Heart left ventricle (tissue), 13 donors: ENCODE measurements around the gene SKI.

Experiments used
- POLR2A ChIP-seq, 2 donors: fragments of 450-650 bp; IDR thresholded peaks; one replicate each; pipeline ENCODE4 v1.6.1; 2017; ENCODE audit warnings: antibody characterized with exemption in 2 of 2, mild to moderate bottlenecking in 2 of 2, moderate library complexity in 2 of 2
- TF ChIP-seq, protein P1 (sequence below), 12 donors: fragments of 200-600 bp; sonication (generic) in 4 of 12; IDR thresholded peaks; one replicate each; pipeline versions ENCODE4 v1.5.0 to v1.8.0; 2018 to 2022; ENCODE audit warnings: antibody characterized with exemption in 12 of 12, mild to moderate bottlenecking in 5 of 12
- donor health status: ischemic (EF 13 %, LVEDD 7.1; RV severe dilation, severe dysfunction).
- donor health status: DM: no; HTN: yes; CAD: no.
- donor health status: DM: no; HTN: no; CAD: no.
- donor health status: ischemic (EF 25% LVEDD 6.9; RV normal size, moderate dysfunction).
- donor health status: ischemic (EF 25% LVEDD 5.7; RV mildly dilated, moderate dysfunction).
- donor health status: ischemic (EF 35%, LVEDD 5.7; RV mildly dilated, moderate dysfunction).
- donor health status: nonischemic (EF 11% LVEDD 7.7; RV severe dilation, severe dysfunction).
- donor health status: DM: yes; HTN: yes; CAD: no.
- donor health status: PGD.
- donor health status: ischemic (EF 29% LVEDD 5.4; RV normal size, mild dysfunction).
- donor health status: nonischemic (EF 23%, LVEDD 6.1; RV moderate dilation, normal function).

DNA sequence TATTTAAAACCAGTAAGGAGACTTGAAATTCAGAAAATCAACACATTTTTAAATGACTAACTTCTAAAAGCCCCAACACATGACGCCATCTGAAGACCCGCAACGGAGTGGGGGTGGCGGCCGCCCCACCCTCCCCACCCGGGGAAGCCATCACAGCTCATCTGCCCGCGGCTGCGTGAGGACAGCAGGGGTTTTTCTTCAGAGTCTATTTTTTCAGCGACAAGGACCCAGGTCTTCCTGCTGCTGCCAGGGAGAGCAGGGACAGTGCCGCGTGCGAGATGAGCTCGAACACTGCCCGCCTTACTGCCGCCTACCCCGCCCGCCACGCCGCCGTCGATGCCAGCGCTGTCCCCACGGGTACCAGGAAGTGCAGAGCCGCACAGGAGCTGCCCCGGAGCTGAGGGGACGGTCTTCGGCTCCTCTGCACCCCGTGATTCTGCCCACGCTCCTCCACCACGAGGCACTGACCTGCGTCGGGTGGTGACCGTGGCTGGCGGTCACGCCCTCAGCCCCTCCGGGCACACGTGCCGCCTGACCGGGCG, 79.0 kb downstream of the SKI start:
- TF ChIP-seq, protein P1, sequence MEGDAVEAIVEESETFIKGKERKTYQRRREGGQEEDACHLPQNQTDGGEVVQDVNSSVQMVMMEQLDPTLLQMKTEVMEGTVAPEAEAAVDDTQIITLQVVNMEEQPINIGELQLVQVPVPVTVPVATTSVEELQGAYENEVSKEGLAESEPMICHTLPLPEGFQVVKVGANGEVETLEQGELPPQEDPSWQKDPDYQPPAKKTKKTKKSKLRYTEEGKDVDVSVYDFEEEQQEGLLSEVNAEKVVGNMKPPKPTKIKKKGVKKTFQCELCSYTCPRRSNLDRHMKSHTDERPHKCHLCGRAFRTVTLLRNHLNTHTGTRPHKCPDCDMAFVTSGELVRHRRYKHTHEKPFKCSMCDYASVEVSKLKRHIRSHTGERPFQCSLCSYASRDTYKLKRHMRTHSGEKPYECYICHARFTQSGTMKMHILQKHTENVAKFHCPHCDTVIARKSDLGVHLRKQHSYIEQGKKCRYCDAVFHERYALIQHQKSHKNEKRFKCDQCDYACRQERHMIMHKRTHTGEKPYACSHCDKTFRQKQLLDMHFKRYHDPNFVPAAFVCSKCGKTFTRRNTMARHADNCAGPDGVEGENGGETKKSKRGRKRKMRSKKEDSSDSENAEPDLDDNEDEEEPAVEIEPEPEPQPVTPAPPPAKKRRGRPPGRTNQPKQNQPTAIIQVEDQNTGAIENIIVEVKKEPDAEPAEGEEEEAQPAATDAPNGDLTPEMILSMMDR (IDR thresholded peaks at IDR 0.05), result no peak
- TF ChIP-seq POLR2A (IDR thresholded peaks at IDR 0.05), result no peak
